NCI-H526 treated with DMSO at 0.1 percent for 48 hours (cell line): Measurements from ENCODE around the gene CPPED1.

Source experiments
- DNase-seq: peaks from one replicate; lab custom pipeline; 2025; lab: John Stamatoyannopoulos, UW

The CPPED1 gene

GRCh38 chr16:12737563-12737962 lies 66.1 kb downstream of the CPPED1 start:
- DNase-seq, result no peak

- DNase-seq, result no peak
Observed at GRCh38 chr16:12735805-12736204, 67.9 kb downstream of the CPPED1 start.

- no peak for DNase-seq
Observed at GRCh38 chr16:12732600-12732999, 71.1 kb downstream of the CPPED1 start.

GRCh38 chr16:12729448-12729847 lies 74.2 kb downstream of the CPPED1 start:
- no peak for DNase-seq

- DNase-seq, result no peak
Observed at GRCh38 chr16:12728469-12728868, 75.2 kb downstream of the CPPED1 start.

GRCh38 chr16:12724226-12724625 lies 79.5 kb downstream of the CPPED1 start:
- no peak for DNase-seq

GRCh38 chr16:12723681-12724080 lies 80.0 kb downstream of the CPPED1 start:
- no peak for DNase-seq

GRCh38 chr16:12721841-12722421 lies 81.8 kb downstream of the CPPED1 start:
- no peak for DNase-seq

GRCh38 chr16:12719972-12720371 lies 83.7 kb downstream of the CPPED1 start:
- DNase-seq, result no peak

GRCh38 chr16:12716658-12717057 lies 87.0 kb downstream of the CPPED1 start:
- DNase-seq, result no peak

- no peak for DNase-seq
Observed at GRCh38 chr16:12709807-12710206, 93.9 kb downstream of the CPPED1 start.

- DNase-seq, result peak; percentile 66
Observed at GRCh38 chr16:12708266-12708665, 95.4 kb downstream of the CPPED1 start.

- no peak for DNase-seq
Observed at GRCh38 chr16:12706628-12707027, 97.1 kb downstream of the CPPED1 start.

- DNase-seq, result no peak
Observed at GRCh38 chr16:12704492-12705111, 99.1 kb downstream of the CPPED1 start.

GRCh38 chr16:12703935-12704334 lies 99.8 kb downstream of the CPPED1 start:
- no peak for DNase-seq

GRCh38 chr16:12700161-12700560 lies 103.5 kb downstream of the CPPED1 start:
- no peak for DNase-seq

- no peak for DNase-seq
Observed at GRCh38 chr16:12699161-12699560, 104.5 kb downstream of the CPPED1 start.

GRCh38 chr16:12697437-12697836 lies 106.2 kb downstream of the CPPED1 start:
- no peak for DNase-seq

- no peak for DNase-seq
Observed at GRCh38 chr16:12695454-12695853, 108.2 kb downstream of the CPPED1 start.

GRCh38 chr16:12690024-12690423 lies 113.7 kb downstream of the CPPED1 start:
- no peak for DNase-seq

- DNase-seq, result no peak
Observed at GRCh38 chr16:12688951-12689850, 114.5 kb downstream of the CPPED1 start.

GRCh38 chr16:12685806-12686205 lies 117.9 kb downstream of the CPPED1 start:
- no peak for DNase-seq
